ENCODE measurements around the gene CD5L. TPM values are rescaled to one million over a fixed set of nuclear protein-coding genes. Genes with fewer than 3 reads are reported as not detected.

Gene CD5L
- total and polyA plus RNA-seq, 2 experiments from 2014 or later = not detected

- Histone ChIP-seq H3K9me2 (replicated peaks; ENCODE audit: insufficient read depth) (no peaks in the 10 kb centered on the region), H3K36me3 (replicated peaks; ENCODE audit: insufficient read depth, low read depth) (no peaks in the 10 kb centered on the region), H3K4me3 (no peak overlapping the region), H4K20me1 (ENCODE audit: insufficient read depth, poor library complexity, severe bottlenecking) (no peaks in the 10 kb centered on the region), H3K79me2 (no peaks in the 10 kb centered on the region), H3K27ac (no peak overlapping the region), H3K4me1 (ENCODE audit: insufficient read depth) (no peaks in the 10 kb centered on the region), H3K9me3 (ENCODE audit: low read depth) (no peaks in the 10 kb centered on the region), H3K27me3 (no peaks in the 10 kb centered on the region), H2AFZ (no peak overlapping the region), H3K4me2 (no peak overlapping the region)
- no peak for TF ChIP-seq EZH2phosphoT487 (IDR thresholded peaks at IDR 0.05; ENCODE audit: low read depth, severe bottlenecking, unreplicated experiment)
- TF ChIP-seq CTCF (IDR thresholded peaks at IDR 0.05; ENCODE audit: poor library complexity) = no peak
- TF ChIP-seq EZH2 (IDR thresholded peaks at IDR 0.05; ENCODE audit: borderline replicate concordance) = no peak
- DNase-seq (ENCODE audit: low spot score) = no peak
Observed at GRCh38 chr1:157829210-157829609, 12.4 kb downstream of the CD5L start.

GRCh38 chr1:157820299-157820698, 21.3 kb downstream of the CD5L start:
- DNase-seq (ENCODE audit: low spot score) = no peak
- Histone ChIP-seq H4K20me1 (ENCODE audit: insufficient read depth, poor library complexity, severe bottlenecking) (no peaks in the 10 kb centered on the region), H3K79me2 (no peaks in the 10 kb centered on the region), H3K9me2 (replicated peaks; ENCODE audit: insufficient read depth) (no peaks in the 10 kb centered on the region), H3K4me1 (ENCODE audit: insufficient read depth) (no peaks in the 10 kb centered on the region), H3K9me3 (ENCODE audit: low read depth) (no peaks in the 10 kb centered on the region), H3K36me3 (replicated peaks; ENCODE audit: insufficient read depth, low read depth) (no peaks in the 10 kb centered on the region), H3K27ac (no peak overlapping the region), H3K27me3 (no peaks in the 10 kb centered on the region), H3K4me2 (no peak overlapping the region), H3K4me3 (no peak overlapping the region), H2AFZ (no peak overlapping the region)
- TF ChIP-seq CTCF (IDR thresholded peaks at IDR 0.05; ENCODE audit: poor library complexity) = no peak
- WGBS (ENCODE audit: low lambda C conversion rate, missing lambda C conversion rate) = 75% methylated on average over 2 of the region's 2 CpGs

- no peaks in the 10 kb centered on the region for H3K9me3 ChIP-seq (ENCODE audit: low read depth)
- H3K4me1 ChIP-seq (ENCODE audit: insufficient read depth) = no peaks in the 10 kb centered on the region
- H3K36me3 ChIP-seq (replicated peaks; ENCODE audit: insufficient read depth, low read depth) = no peaks in the 10 kb centered on the region
- no peak within 1 kb of the TSS for H2AFZ ChIP-seq
- no peaks in the 10 kb centered on the region for H3K27me3 ChIP-seq
- H4K20me1 ChIP-seq (ENCODE audit: insufficient read depth, poor library complexity, severe bottlenecking) = no peaks in the 10 kb centered on the region
- H3K4me3 ChIP-seq = no peak within 1 kb of the TSS
- no peak for DNase-seq (ENCODE audit: low spot score)
- H3K27ac ChIP-seq = no peak within 1 kb of the TSS
- no peaks in the 10 kb centered on the region for H3K79me2 ChIP-seq
- TF ChIP-seq EZH2phosphoT487 (IDR thresholded peaks at IDR 0.05; ENCODE audit: low read depth, severe bottlenecking, unreplicated experiment) = no peak
- TF ChIP-seq EZH2 (IDR thresholded peaks at IDR 0.05; ENCODE audit: borderline replicate concordance) = no peak
- TF ChIP-seq CTCF (IDR thresholded peaks at IDR 0.05; ENCODE audit: poor library complexity) = no peak
- no peaks in the 10 kb centered on the region for H3K9me2 ChIP-seq (replicated peaks; ENCODE audit: insufficient read depth)
- no peak within 1 kb of the TSS for H3K4me2 ChIP-seq
- 86% methylated on average over 3 of the region's 3 CpGs for WGBS (ENCODE audit: low lambda C conversion rate, missing lambda C conversion rate)
Observed at GRCh38 chr1:157819896-157820295, 21.7 kb downstream of the CD5L start, which contains the start of gene FCRL1. Gene FCRL1, minus strand, starts transcription at chr1:157820120. Its CDS starts 83 bp downstream, at chr1:157820037.

- H3K4me2 ChIP-seq = no peak overlapping the region
- no peaks in the 10 kb centered on the region for H3K27me3 ChIP-seq
- no peak overlapping the region for H2AFZ ChIP-seq
- no peaks in the 10 kb centered on the region for H4K20me1 ChIP-seq (ENCODE audit: insufficient read depth, poor library complexity, severe bottlenecking)
- no peaks in the 10 kb centered on the region for H3K9me2 ChIP-seq (replicated peaks; ENCODE audit: insufficient read depth)
- no peak for TF ChIP-seq EZH2phosphoT487 (IDR thresholded peaks at IDR 0.05; ENCODE audit: low read depth, severe bottlenecking, unreplicated experiment)
- no peak for DNase-seq (ENCODE audit: low spot score)
- H3K9me3 ChIP-seq (ENCODE audit: low read depth) = peaks cover 4% of the 10 kb centered on the region
- 79% methylated on average over 2 of the region's 2 CpGs for WGBS (ENCODE audit: low lambda C conversion rate, missing lambda C conversion rate)
- H3K4me1 ChIP-seq (ENCODE audit: insufficient read depth) = no peaks in the 10 kb centered on the region
- no peaks in the 10 kb centered on the region for H3K36me3 ChIP-seq (replicated peaks; ENCODE audit: insufficient read depth, low read depth)
- H3K79me2 ChIP-seq = no peaks in the 10 kb centered on the region
- no peak overlapping the region for H3K27ac ChIP-seq
- no peak overlapping the region for H3K4me3 ChIP-seq
Observed at GRCh38 chr1:157819215-157819614, 22.4 kb downstream of the CD5L start.

All from hepatocyte (in vitro differentiated cells).